ENCODE measurements around the gene CARM1.
"Not testable (repeated sequence)": the region's sequence is repeated elsewhere in the genome, so short reads cannot be mapped to it uniquely, and the experiment has no call there.

The CARM1 gene

DNA sequence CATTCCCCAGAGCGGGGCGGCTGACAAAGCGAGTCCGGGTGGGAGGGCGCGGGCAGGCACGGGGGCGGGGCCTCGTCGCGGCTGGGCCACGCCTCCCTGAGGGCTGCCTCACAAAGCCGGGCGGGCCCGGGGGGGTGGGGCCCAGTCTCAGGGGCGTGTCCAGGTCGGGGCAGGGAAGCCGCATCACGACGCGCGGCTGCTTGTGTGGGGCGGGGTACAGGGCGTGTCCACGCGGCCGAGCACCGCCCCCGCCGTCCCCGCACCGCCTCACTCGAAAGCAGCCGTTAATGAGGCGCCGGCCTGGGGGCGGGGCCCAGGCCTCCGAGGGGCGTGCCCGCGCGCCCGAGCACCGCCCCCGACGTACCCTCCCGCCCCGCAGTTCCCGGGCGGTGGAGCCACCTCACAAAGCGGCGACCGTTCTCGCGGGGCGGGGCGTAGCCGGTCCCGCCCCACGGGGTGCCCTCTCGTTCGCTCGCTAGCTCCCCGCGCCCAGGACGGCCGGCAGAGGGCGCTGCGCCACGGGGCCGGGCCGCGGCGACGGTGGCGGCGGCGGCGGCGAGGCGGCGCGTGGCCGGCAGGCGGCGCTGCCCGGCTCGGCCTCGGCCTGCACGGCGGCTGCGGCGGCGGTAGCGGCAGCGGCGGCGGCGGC lies at the start of gene CARM1:
Gene CARM1 (plus strand): TSS at position 599 of the 649 bp plus-strand sequence. CDS start 150 bp downstream, outside the sequence.
- peak; percentile 99 for DNase-seq

- DNase-seq, result no peak
Measured at GRCh38 chr19:10823690-10824089, 47.7 kb upstream of the CARM1 start.

GRCh38 chr19:10826231-10826630 lies 45.1 kb upstream of the CARM1 start:
- DNase-seq, result no peak

GRCh38 chr19:10826846-10827245 lies 44.5 kb upstream of the CARM1 start:
- DNase-seq, result no peak

- DNase-seq, result no peak
Measured at GRCh38 chr19:10828981-10829821, 42.2 kb upstream of the CARM1 start.

GRCh38 chr19:10829967-10830366 lies 41.4 kb upstream of the CARM1 start:
- no peak for DNase-seq

- no peak for DNase-seq
Measured at GRCh38 chr19:10830370-10830769, 41.0 kb upstream of the CARM1 start.

GRCh38 chr19:10830931-10831779 lies 40.2 kb upstream of the CARM1 start:
- DNase-seq, result no peak

DNA sequence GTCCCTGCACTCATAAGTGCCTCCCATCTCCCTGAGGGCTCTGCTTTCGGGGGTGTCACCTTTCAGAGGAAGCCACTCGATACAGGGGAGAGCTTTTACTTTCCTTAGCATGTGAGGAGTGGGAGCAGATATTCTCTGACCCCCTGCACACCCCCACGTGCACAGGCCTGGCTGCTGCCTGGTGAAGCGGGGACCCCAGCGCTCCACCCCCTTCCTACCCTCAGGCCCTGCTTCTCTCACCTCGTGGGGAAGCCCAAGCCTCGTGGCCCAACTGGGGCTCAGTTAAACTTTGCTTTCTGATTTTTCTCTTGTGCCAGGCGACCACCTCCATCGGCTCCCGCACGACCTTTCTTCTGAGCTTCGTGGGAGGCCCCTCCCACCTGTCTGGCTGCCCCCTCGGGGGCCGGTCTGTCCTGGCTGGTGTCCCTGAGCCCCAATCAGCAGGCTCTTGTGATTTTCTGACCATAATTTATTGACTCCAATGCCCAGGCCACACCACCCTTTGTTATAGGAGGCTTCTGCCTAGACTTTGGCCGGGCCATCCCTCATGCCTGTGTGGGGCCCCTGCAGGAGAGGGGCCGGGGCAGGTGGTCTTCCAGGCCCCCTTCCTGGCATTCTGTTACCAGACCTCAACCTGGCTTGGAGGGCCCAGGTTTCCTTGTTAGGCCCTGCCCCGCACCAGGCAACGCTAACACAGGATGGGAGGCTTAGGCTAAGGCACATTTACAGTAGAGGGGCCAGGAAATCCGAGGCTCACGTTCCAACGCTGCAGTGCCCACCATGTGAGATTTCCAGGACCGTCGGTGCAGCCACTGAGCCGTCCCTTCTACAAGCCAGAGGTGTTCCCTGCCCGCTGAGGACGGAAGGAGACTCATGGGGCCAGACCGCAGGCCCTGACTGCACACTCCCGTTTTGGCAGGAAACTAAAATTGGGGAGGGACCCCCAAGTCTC lies 39.1 kb upstream of the CARM1 start:
- DNase-seq, result no peak

DNA sequence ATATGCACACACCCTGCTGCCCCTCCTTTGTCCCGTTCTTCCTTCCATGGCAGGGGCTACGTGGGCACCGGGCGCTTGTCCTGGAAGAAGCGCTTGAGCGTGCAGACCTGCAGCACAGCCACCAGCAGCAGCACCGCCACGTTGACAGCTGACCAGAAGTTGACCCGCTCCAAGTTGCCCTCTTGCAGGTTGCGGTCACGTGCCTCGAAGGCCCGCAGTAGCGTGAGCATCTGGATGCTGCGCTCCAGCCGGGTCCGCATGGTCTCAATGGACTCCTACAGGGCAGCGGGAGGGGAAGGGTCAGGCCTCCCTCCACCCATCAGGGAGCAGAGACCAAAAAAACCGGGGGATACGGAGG lies 38.4 kb upstream of the CARM1 start:
- DNase-seq, result no peak

- no peak for DNase-seq
Measured at GRCh38 chr19:10835089-10835753, 36.1 kb upstream of the CARM1 start.

GRCh38 chr19:10835754-10836478 lies 35.4 kb upstream of the CARM1 start, which contains the start of gene TMED1:
TMED1 (minus strand) TSS chr19:10836212; CDS start chr19:10836191, 21 bp downstream.
- DNase-seq, result peak; percentile 99

DNA sequence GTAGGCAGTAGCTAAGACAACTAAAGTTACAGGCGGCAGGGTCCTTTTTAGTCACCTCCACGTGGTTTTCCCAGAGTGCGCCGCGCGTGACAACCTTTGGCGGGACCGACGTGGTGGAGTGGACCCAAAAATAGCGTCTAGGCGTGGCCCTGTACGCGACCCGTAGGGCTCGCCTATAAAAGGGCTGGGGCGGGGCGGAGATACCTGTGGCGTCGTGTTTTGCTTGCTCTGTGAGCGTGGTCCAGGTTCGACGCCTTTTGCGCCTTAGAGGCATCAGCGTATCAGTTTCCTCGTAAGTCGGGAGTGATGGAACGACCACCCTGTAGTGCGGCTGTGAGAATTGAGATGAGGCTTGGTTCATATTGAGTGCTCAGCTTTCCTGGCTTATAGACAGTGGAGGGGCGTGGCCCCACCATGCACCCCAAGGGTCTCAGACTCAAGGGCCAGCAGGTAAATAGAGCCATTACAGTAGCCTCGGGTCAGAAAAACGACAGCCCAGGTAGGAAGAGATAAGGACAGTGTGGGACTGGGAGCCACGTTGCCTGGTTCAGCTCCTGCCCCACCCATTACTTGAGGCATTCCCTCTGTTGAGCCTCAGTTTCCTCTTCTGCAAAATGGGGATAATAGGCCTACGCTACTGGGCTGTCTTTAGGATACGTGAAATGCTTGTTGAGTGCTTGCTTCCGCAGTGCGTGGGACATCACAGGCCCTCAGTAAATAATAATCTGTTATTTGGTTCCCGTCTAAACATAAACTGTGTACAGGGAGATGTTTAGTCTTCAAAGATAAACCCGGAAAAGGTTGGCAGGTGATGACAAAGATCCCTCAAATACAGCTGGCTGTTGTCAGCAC lies 34.6 kb upstream of the CARM1 start:
- DNase-seq, result peak; percentile 89

GRCh38 chr19:10837649-10838048 lies 33.7 kb upstream of the CARM1 start:
- not testable (repeated sequence) for DNase-seq

DNA sequence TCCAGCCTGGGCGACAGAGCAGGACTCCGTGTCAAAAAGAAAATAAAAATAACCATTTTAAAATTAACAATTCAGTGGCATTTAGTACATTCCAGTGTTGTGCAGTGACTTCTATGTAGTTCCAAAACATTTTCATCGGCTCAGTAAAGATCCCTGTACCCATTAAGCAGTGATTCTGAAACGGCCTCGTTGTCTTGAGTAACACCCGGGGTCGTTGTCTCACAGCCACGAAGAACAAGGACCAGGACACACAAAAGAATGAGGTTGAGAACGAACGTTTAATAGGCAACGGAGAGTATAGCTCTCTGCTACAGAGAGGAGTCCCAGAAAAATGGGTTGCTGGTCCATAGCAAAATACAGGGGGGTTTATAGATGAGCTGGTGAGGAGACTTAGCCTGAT lies 33.0 kb upstream of the CARM1 start:
- no peak for DNase-seq

- DNase-seq, result no peak
Measured at GRCh38 chr19:10839114-10840050, 32.0 kb upstream of the CARM1 start.

- DNase-seq, result no peak
Measured at GRCh38 chr19:10842788-10843187, 28.6 kb upstream of the CARM1 start.

DNA sequence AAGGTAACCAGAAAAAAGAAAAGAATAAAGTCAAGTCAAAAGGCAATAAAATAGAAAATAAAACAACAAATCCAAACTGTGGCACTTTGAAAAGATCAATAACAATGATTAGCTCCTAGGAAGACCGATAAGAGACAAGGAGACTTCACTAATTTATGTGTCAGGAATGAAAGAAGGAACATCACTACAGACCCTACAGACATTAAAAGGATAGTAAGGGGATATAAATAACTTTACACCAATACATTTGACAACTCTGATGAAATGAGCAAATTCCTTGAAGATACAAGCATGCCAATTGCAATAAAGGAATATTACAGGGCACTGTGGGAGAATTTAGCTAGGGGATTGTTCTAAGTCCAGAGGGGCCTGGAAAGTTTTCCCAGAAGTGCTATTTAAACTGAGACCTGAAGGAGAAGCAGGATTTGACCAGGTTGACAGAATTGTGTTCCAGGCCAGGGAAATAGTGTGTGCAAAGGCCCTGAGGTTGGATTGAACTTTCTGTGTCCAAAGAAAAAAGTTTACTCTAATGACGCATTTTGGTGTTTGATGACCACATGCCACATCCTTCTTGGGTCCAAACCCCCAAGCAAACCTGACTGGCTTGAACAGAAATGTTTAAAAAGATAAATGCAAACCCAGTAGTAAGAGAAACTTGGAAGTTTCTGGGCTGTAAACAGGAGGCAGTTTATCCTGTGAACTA lies 24.7 kb upstream of the CARM1 start:
- no peak for DNase-seq

All from stimulated activated CD8-positive, alpha-beta memory T cell treated with anti-CD3 and anti-CD28 coated beads, Interleukin-4, amount 100 ng/mL, for 48 hours (primary cell).